ENCODE data around the gene INAFM1. TPM values are rescaled to one million over a fixed set of nuclear protein-coding genes. Genes with fewer than 3 reads are reported as not detected.
"Not testable (repeated sequence)": the region's sequence is repeated elsewhere in the genome, so short reads cannot be mapped to it uniquely, and the experiment has no call there.

INAFM1 gene
- total RNA-seq, 1 donor from 2014 or later, result 16.7 TPM

- Mint-ChIP-seq H3K4me3 (ENCODE audit: unreplicated experiment) (peak overlapping the region; percentile 87), H3K27me3 (ENCODE audit: unreplicated experiment) (no peaks in the 10 kb centered on the region), H3K36me3 (ENCODE audit: unreplicated experiment) (no peaks in the 10 kb centered on the region), H3K27ac (ENCODE audit: unreplicated experiment) (peak overlapping the region; percentile 97), H3K4me1 (ENCODE audit: unreplicated experiment) (peaks cover 29% of the 10 kb centered on the region), H3K9me3 (ENCODE audit: unreplicated experiment) (no peaks in the 10 kb centered on the region)
- TF ChIP-seq CTCF (IDR thresholded peaks at IDR 0.05), result no peak
- no peak for DNase-seq (ENCODE audit: extremely low spot score, unreplicated experiment)
Measured at GRCh38 chr19:47243364-47243775, 31.3 kb upstream of the INAFM1 start.

GRCh38 chr19:47243776-47244547, 30.7 kb upstream of the INAFM1 start:
- H3K4me3 Mint-ChIP-seq (ENCODE audit: unreplicated experiment), result peak overlapping the region; percentile 87
- no peaks in the 10 kb centered on the region for H3K27me3 Mint-ChIP-seq (ENCODE audit: unreplicated experiment)
- no peaks in the 10 kb centered on the region for H3K9me3 Mint-ChIP-seq (ENCODE audit: unreplicated experiment)
- no peaks in the 10 kb centered on the region for H3K36me3 Mint-ChIP-seq (ENCODE audit: unreplicated experiment)
- peak overlapping the region; percentile 97 for H3K27ac Mint-ChIP-seq (ENCODE audit: unreplicated experiment)
- peak; percentile 98 for TF ChIP-seq CTCF (IDR thresholded peaks at IDR 0.05)
- peak; percentile 99 for DNase-seq (ENCODE audit: extremely low spot score, unreplicated experiment)
- peaks cover 29% of the 10 kb centered on the region for H3K4me1 Mint-ChIP-seq (ENCODE audit: unreplicated experiment)

- TF ChIP-seq CTCF (IDR thresholded peaks at IDR 0.05), result peak; percentile 95
- H3K36me3 Mint-ChIP-seq (ENCODE audit: unreplicated experiment), result no peaks in the 10 kb centered on the region
- no peaks in the 10 kb centered on the region for H3K27me3 Mint-ChIP-seq (ENCODE audit: unreplicated experiment)
- peak; percentile 94 for DNase-seq (ENCODE audit: extremely low spot score, unreplicated experiment)
- H3K27ac Mint-ChIP-seq (ENCODE audit: unreplicated experiment), result peak overlapping the region; percentile 81
- no peak overlapping the region for H3K4me3 Mint-ChIP-seq (ENCODE audit: unreplicated experiment)
- H3K4me1 Mint-ChIP-seq (ENCODE audit: unreplicated experiment), result peaks cover 24% of the 10 kb centered on the region
- H3K9me3 Mint-ChIP-seq (ENCODE audit: unreplicated experiment), result no peaks in the 10 kb centered on the region
Measured at GRCh38 chr19:47247308-47247990, 27.2 kb upstream of the INAFM1 start.

GRCh38 chr19:47253016-47253415, 21.7 kb upstream of the INAFM1 start:
- not testable (repeated sequence) for H3K9me3 Mint-ChIP-seq (ENCODE audit: unreplicated experiment); H3K27me3 Mint-ChIP-seq (ENCODE audit: unreplicated experiment); H3K4me3 Mint-ChIP-seq (ENCODE audit: unreplicated experiment); DNase-seq (ENCODE audit: extremely low spot score, unreplicated experiment); H3K36me3 Mint-ChIP-seq (ENCODE audit: unreplicated experiment)
- Mint-ChIP-seq H3K27ac (ENCODE audit: unreplicated experiment) (peak overlapping the region; percentile 17), H3K4me1 (ENCODE audit: unreplicated experiment) (peaks cover 28% of the 10 kb centered on the region)

- Mint-ChIP-seq H3K9me3 (ENCODE audit: unreplicated experiment) (no peaks in the 10 kb centered on the region), H3K27ac (ENCODE audit: unreplicated experiment) (peak overlapping the region; percentile 27), H3K27me3 (ENCODE audit: unreplicated experiment) (no peaks in the 10 kb centered on the region), H3K36me3 (ENCODE audit: unreplicated experiment) (peaks cover 4% of the 10 kb centered on the region), H3K4me3 (ENCODE audit: unreplicated experiment) (no peak overlapping the region), H3K4me1 (ENCODE audit: unreplicated experiment) (peaks cover 33% of the 10 kb centered on the region)
- no peak for DNase-seq (ENCODE audit: extremely low spot score, unreplicated experiment)
- TF ChIP-seq CTCF (IDR thresholded peaks at IDR 0.05), result no peak
Measured at GRCh38 chr19:47253467-47253881, 21.2 kb upstream of the INAFM1 start.

All from osteocyte (in vitro differentiated cells).